GM08714 (cell line): ENCODE data around the gene ADAMTS3.

Experiments
- H3K4me3 ChIP-seq: fragments of 200-500 bp; sonication (Bioruptor generic); 2 replicates; pipeline ENCODE4 v1.5.1; 2014; ENCODE audit warnings: mild to moderate bottlenecking, low read length, inconsistent platforms
- ZNF274 ChIP-seq: IDR thresholded peaks from 2 replicates; pipeline ENCODE4 v1.6.1; 2012; ENCODE audit warnings: mild to moderate bottlenecking, low read depth, low read length

The ADAMTS3 gene

GRCh38 chr4:72239487-72240116 is 329.4 kb downstream of the ADAMTS3 start:
- no peak for TF ChIP-seq ZNF274
- no peak overlapping the region for H3K4me3 ChIP-seq
